ENCODE measurements around the gene MCRS1.

- TF ChIP-seq POLR2A (IDR thresholded peaks at IDR 0.05; ENCODE audit: low read depth, low read length) (no peak), MYC (IDR thresholded peaks at IDR 0.05; ENCODE audit: low read depth, low read length) (no peak), POLR2AphosphoS5 (IDR thresholded peaks at IDR 0.05; ENCODE audit: insufficient read depth, low read depth, low read length) (no peak), EZH2 (IDR thresholded peaks at IDR 0.05; ENCODE audit: borderline replicate concordance, low read depth, low read length, severe bottlenecking) (no peak)
- TF ChIP-seq, protein P1, sequence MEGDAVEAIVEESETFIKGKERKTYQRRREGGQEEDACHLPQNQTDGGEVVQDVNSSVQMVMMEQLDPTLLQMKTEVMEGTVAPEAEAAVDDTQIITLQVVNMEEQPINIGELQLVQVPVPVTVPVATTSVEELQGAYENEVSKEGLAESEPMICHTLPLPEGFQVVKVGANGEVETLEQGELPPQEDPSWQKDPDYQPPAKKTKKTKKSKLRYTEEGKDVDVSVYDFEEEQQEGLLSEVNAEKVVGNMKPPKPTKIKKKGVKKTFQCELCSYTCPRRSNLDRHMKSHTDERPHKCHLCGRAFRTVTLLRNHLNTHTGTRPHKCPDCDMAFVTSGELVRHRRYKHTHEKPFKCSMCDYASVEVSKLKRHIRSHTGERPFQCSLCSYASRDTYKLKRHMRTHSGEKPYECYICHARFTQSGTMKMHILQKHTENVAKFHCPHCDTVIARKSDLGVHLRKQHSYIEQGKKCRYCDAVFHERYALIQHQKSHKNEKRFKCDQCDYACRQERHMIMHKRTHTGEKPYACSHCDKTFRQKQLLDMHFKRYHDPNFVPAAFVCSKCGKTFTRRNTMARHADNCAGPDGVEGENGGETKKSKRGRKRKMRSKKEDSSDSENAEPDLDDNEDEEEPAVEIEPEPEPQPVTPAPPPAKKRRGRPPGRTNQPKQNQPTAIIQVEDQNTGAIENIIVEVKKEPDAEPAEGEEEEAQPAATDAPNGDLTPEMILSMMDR (IDR thresholded peaks at IDR 0.05; ENCODE audit: extremely low read depth in 1 of 2, insufficient read depth in 1 of 2, low read depth in 1 of 2, low read length in 2 of 2) = no peak
Observed at GRCh38 chr12:49609059-49609874, 41.3 kb upstream of the MCRS1 start.
